HPDE6-E6E7 (cell line): Measurements from ENCODE around the gene CR1.
"Not testable (repeated sequence)": the region's sequence is repeated elsewhere in the genome, so short reads cannot be mapped to it uniquely, and the experiment has no call there.

ENCODE experiments used
- DNase-seq: peaks from one replicate; pipeline ENCODE4 v3.0.0; 2011; ENCODE audit warnings: missing footprints; ENCODE audit errors: extremely low spot score

CR1 gene

GRCh38 chr1:207503950-207504349, 8.0 kb downstream of the CR1 start:
- DNase-seq = no peak

- DNase-seq = no peak
Measured at GRCh38 chr1:207504438-207504837, 8.5 kb downstream of the CR1 start.

GRCh38 chr1:207510444-207510843, 14.5 kb downstream of the CR1 start:
- DNase-seq = no peak

- DNase-seq = no peak
Measured at GRCh38 chr1:207514890-207515289, 18.9 kb downstream of the CR1 start.

- DNase-seq = no peak
Measured at GRCh38 chr1:207516729-207517128, 20.8 kb downstream of the CR1 start.

- no peak for DNase-seq
Measured at GRCh38 chr1:207518608-207519236, 22.8 kb downstream of the CR1 start.

GRCh38 chr1:207519505-207520399, 23.8 kb downstream of the CR1 start:
- no peak for DNase-seq

- DNase-seq = not testable (repeated sequence)
Measured at GRCh38 chr1:207520400-207521345, 24.7 kb downstream of the CR1 start.

GRCh38 chr1:207525239-207525638, 29.3 kb downstream of the CR1 start:
- DNase-seq = not testable (repeated sequence)

GRCh38 chr1:207528401-207528800, 32.4 kb downstream of the CR1 start:
- DNase-seq = not testable (repeated sequence)

- DNase-seq = not testable (repeated sequence)
Measured at GRCh38 chr1:207536263-207536662, 40.3 kb downstream of the CR1 start.

- not testable (repeated sequence) for DNase-seq
Measured at GRCh38 chr1:207546677-207547357, 50.9 kb downstream of the CR1 start.

GRCh38 chr1:207554823-207555222, 58.9 kb downstream of the CR1 start:
- DNase-seq = not testable (repeated sequence)

- DNase-seq = no peak
Measured at GRCh38 chr1:207565546-207566468, 69.8 kb downstream of the CR1 start.

GRCh38 chr1:207571926-207572325, 76.0 kb downstream of the CR1 start:
- DNase-seq = not testable (repeated sequence)

- not testable (repeated sequence) for DNase-seq
Measured at GRCh38 chr1:207573074-207573473, 77.1 kb downstream of the CR1 start.

- not testable (repeated sequence) for DNase-seq
Measured at GRCh38 chr1:207575381-207575780, 79.4 kb downstream of the CR1 start.

- no peak for DNase-seq
Measured at GRCh38 chr1:207578796-207579435, 83.0 kb downstream of the CR1 start.

GRCh38 chr1:207579436-207579799, 83.5 kb downstream of the CR1 start:
- DNase-seq = peak; percentile 42
